HK-2 (cell line): ENCODE results near the gene GPR135.
A peak's percentile ranks its signal among the peaks of the same experiment; 100 is the strongest.

Experiments used
- DNase-seq: peaks from one replicate; pipeline ENCODE4 v3.0.0-alpha.2; 2018; ENCODE audit not compliant: unreplicated experiment

Gene GPR135, protein sequence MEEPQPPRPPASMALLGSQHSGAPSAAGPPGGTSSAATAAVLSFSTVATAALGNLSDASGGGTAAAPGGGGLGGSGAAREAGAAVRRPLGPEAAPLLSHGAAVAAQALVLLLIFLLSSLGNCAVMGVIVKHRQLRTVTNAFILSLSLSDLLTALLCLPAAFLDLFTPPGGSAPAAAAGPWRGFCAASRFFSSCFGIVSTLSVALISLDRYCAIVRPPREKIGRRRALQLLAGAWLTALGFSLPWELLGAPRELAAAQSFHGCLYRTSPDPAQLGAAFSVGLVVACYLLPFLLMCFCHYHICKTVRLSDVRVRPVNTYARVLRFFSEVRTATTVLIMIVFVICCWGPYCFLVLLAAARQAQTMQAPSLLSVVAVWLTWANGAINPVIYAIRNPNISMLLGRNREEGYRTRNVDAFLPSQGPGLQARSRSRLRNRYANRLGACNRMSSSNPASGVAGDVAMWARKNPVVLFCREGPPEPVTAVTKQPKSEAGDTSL

DNA sequence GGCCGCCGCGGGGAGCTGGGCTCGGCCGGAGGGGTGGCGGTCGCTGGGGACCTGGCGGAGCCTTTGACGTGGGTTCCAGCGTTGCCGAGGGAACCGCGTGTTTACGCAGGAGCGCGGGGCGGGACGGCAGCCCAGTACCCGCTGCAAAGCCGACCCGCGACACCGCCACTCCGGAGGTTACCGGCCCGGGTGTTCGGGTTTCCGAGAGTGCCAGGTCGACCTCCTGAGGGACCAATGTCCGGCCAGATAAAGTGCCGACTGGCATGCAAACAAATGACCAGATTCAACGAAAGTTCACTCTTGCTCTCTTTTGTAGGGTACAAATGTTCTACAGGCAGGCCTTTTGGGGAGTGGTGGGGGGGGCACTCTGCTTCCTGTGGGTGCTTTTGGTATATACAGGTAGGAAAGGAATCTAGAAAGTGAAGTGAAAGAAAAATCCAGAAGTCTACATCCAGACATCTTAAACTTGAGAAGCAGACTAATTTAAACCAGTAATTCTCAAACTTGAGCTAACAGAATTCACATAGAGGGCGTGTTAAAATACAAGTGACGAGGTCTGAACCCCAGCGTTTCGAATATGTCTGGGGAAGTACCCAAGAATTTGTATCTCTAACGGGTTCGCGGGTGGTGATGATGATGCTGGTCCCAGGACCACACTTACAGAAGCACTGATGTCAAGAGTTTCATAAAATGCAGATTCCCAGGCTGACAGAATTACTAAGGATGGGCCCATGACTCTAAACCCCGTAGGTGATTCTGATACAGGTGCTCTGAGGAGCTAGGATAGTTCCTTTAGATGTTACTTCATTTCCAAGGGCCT is at the start of gene GPR135:
TSS of gene GPR135 (minus strand) at position 65 of the 820 bp plus-strand sequence. CDS start 154 bp downstream, outside the sequence.
- DNase-seq: no peak

DNA sequence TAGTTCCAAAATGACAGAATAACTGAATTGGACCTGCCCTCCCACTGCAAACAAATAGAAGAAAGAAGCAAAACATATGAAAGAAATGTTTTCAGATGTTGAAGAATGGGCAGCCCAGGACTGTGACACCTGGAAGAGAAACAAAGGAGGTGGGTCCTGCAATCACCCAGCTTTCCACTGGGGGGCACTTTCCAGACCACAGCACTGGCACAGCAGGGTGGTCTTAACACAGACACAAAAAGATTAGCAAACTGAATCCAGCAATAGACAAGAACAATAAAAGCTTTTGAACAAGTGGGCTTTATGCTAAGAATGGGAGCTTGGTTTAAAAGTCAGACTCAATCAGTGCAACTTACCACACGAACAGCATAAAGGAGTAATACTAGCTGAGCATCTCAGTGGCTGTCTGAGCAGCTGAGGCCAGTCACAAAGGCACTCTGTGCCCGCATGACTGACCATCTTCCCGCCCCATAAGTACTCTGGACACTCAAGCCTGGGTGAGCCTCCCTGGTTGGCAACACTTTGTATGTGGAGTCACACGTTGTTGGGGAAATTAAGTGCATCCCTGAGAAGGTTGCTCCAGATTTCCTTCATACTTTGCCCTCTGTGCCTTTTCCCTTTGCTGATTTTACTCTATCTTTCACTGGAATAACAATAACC is 46.9 kb upstream of the GPR135 start:
- no peak for DNase-seq

DNA sequence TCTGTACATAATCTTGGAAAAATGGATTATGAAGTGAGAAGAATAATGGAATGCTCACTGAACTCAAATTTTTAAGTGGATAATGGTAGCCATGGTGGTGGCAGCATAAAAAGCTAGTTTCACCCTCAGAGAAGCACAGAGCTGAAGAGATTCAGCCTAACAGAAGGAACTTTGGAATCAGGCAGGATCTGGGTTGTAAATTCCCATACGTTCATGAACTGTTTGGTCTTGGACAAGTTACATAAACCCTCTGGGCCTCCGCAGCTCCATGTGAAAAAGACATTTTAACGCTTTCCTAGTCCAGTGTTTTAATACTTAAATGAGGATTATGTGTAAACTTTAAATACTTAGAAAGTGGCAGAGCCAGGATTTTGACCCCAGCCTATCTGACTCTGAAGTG is 45.8 kb upstream of the GPR135 start:
- no peak for DNase-seq

DNA sequence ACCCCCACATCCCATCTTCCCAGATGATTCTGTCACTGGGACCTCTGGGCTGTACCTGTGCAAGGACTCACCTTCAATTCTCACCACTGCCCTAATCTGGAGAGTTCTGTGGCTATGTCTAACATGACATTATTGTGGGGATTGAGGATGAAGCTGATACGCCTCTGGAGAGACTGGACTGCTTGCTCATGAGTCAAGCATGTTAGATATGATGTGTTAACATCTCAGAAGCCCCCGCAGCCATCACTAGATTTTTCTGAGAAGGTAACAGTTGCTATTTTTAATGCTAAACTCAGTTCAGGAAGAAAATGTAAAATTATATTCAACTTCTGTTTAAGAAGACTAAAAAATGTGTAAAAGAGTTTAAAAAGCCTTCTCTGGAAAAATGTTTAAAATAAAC is 44.8 kb upstream of the GPR135 start:
- DNase-seq: no peak

GRCh38 chr14:59509101-59509500 is 43.9 kb upstream of the GPR135 start:
- DNase-seq: no peak

GRCh38 chr14:59507752-59508103 is 42.5 kb upstream of the GPR135 start:
- DNase-seq: no peak

DNA sequence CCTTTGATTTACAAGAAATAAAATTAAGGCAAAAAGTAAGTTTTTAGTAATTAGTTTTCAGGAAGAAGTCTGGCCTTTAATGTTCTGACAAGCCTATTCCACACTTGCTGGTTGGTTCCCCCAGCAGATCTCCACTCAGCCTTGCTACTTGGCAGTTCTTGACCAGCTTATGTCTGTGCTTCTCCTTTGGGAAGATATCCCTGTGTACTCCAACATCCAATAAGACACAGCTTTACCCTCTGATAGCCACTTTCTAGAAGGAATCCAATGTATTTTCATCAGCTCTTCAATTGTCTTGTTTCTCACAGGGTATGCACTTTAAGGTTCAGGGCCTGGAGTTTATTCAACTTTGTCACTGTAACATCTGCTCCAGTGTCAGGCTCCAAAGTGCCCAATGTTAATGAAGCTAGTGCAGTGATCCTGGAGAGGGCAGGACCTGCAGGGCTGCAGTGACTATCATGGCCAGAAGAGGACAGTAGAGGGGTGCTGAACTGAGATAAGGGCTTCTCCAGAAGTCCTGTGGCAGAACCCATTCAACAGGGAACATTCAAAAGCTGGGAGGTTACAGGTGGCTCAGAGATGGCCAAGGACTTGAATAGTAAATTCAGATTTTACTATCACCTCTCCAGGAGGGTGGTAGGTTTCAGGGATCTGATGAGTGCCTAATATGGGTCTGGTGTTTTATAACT is 42.0 kb upstream of the GPR135 start:
- peak; percentile 38 for DNase-seq

- no peak for DNase-seq
These were observed 38.1 kb upstream of the GPR135 start for GRCh38 chr14:59503256-59503655.

DNA sequence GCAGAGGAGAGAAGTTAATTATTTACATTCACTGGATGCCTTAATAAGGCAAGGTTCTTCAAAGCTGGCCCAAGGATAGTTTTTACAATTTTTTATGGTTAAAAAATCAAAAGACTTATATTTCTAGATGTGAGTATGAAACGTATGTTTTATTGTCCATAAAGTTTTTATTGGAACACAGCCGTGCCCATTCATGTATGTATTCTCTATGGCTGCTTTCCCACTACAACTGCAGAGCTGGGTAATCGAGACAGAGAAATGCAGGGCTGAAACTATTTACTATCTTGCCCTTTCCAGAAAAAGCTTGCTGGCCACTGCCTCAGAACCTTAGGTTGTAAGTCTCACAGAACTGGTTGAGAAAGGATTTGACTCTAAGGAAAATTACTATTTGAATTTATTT is 35.6 kb upstream of the GPR135 start:
- DNase-seq: no peak

DNA sequence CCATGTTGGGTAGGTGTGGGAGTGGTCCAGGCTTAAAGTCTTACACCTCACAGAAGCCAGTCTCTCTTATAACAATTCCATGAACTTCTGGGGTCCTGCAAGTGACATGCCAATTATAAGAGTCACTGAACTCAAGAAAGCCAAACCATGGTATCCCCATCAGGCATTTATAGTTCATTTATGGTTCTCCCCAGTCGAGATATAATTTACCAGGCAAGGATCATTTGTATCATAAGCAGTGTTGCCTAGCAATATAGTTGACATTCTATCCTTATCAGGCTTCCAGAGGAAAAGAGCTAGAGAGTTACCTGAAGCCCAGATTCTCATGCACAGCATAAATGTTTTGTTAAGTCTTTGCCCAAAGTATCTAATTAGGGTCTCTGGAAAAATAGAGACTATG is 27.2 kb upstream of the GPR135 start:
- no peak for DNase-seq

DNA sequence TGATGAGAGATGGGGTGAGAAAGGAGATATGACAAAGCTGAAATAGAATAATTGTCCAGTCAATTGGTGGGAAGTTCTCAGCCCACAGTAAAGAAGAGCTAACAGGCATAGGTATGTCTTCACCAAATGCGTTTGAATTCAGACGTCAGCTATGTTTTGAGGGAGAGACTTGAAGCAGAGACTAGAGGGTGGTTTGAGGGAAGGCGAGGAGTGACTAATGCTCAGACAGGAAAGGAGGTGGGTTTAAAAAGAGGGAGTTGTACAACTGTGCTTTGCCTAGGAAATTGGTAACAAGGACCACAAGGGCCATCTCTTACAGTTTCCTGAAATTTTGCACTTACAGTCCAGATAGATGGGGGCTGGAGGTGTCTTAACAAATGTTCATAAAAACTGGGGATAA is 25.6 kb upstream of the GPR135 start:
- no peak for DNase-seq

DNA sequence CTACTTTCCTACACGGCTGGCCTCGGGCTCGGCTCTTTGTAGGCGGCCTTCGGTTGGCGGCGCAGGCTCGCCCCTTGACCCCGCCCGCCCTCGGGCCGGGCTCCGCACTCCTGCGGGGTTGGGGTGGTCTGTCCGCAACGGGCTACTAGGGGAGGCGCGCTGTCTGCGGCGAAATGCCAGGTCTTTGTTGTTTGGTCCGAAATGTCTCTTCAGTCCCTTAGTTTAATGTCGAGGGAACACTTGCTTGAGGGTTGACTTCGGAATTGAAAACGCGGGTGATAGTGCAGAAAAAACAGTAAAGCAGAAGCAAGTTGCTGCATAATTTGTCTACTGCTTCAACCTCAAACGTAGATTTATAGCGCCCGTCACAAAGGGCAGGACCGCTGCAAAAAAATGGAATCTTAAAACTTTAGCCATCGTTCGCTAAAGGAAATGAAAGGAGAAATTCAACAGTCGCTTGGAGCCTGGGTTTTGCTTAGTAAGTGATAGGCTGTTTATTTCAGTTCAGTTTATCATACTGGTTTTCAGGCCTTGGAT is 19.5 kb upstream of the GPR135 start:
- no peak for DNase-seq

DNA sequence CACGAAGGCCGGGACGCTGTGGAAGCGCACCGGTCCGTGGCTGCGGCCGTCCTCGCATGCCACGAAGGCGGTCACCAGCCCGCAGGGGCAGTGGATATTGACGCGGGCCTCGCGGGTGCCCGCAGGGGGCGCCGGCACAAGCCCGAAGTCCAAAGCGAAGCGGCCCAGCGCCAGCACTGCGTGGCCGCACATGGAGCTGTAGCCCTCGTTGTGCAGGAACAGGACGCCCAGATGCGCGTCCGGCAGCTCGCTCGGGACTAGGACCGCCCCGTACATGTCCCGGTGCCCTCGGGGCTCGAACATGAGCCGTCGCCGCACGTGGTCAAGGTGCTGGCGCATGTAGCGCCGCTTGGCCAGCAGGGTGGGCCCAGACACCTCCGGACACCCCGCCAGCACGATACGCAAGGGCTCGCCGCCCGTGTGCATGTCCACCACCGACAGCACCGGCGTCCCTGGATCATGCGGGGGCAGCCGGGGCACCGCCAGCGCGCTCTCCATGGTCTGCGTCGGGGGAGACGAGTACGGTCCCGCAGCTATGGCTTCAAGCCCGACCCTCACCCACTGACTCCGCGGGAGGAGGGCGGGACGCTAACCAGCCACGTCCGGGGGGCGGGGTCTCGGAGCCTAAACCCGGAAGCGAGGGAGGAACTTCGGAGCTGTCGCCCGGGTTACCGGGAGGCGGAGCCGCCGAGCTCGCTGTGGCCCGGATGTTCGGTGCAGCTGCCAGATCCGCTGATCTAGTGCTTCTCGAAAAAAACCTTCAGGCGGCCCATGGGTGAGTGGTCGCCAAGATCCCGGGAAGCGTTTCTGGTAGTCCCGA is 18.8 kb upstream of the GPR135 start, which contains the start of the genes JKAMP and L3HYPDH:
TSS of gene JKAMP (plus strand) at position 699 of the 820 bp plus-strand sequence. CDS start at position 772, 73 bp downstream.
TSS of gene L3HYPDH (minus strand) at position 590 of the 820 bp plus-strand sequence. CDS start at position 498, 92 bp downstream.
- DNase-seq: peak; percentile 95

- peak; percentile 72 for DNase-seq
These were observed 18.2 kb upstream of the GPR135 start for GRCh38 chr14:59483363-59483762.

DNA sequence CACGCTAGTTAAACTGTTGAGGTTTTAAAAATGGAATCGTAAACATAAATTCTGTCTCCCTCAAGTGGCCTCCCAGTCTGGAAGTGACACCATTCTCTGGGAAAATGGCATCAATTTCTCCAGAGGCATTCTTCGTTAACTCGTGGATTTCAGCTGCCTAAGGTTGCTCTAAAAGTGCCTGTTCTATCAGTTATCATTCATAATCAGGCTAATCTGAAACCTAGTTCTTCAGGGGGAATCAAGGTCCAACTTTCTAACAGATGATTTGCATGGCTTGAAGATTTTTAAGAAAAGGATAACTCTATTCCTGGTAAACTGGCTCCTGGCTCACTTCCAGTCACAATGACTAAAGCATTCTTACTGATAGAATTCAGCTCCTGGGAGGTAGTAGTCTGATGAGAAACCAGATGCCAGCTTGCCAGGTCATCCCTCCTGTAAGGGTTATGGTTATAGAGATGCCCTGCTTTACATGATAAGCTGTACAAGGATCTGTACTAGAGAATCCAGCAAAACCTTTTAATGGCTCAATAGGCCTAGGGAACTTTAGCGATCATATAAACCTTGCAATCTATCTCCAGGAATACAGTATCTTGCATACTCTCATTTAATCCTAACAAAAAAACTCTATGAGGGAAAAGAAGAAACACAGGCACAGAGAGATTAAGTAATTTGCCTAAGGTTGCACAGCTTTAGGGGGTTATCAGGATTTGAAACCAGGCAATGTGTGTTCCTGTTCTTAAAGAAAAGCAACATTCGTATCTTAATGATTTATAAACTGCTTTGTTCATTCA is 17.6 kb upstream of the GPR135 start:
- peak; percentile 66 for DNase-seq

DNA sequence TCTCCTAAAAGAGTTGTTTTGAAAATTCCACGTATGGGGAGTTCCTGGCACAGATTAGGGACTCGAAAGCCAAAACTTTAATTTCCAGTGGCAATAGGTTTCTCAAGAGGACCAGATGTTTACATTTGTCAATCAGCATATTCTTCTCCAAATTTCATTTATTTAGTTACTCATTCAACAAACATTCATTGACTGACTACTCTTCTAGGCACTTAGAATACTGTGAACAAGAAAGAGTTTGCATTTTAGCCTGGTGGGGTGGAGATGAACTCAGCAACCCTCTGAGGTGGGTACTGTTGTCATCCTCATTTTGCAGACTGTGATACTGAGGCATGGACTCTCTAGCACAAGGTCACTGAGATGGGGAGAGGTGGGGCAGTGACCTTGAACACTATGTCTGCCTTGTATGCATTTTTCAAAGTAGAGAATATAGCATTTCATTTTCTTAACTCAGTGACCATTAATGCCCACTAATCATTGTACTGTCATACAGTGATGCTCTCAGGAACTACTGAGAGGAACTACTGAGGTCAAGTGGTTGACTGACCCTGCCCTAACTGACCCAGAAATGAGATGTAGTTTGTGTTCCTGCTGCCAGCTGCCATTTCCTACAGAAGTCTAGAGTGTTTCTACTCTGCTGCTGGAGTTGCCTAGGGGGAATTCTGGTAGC is 16.8 kb upstream of the GPR135 start:
- DNase-seq: no peak

- no peak for DNase-seq
These were observed 16.2 kb upstream of the GPR135 start for GRCh38 chr14:59481407-59481806.

GRCh38 chr14:59480166-59480565 is 15.0 kb upstream of the GPR135 start:
- no peak for DNase-seq

- DNase-seq: no peak
These were observed 13.4 kb upstream of the GPR135 start for GRCh38 chr14:59478540-59478939.
